Skeletal muscle tissue (tissue), 4 donors: ENCODE data around the gene PPIA. TPM values are rescaled to one million over a fixed set of nuclear protein-coding genes. Genes with fewer than 3 reads are reported as not detected.
A peak's percentile ranks its signal among the peaks of the same experiment; 100 is the strongest.
"Not testable (repeated sequence)": the region's sequence is repeated elsewhere in the genome, so short reads cannot be mapped to it uniquely, and the experiment has no call there.

Experiments
- H3K27ac ChIP-seq: one replicate; pipeline ENCODE4 v1.7.0; 2013; ENCODE audit warnings: mild to moderate bottlenecking, low read depth, low read length, inconsistent platforms
- H3K27me3 ChIP-seq, 3 donors: one replicate each; pipeline ENCODE4 v1.7.0; 2013; ENCODE audit warnings: low read length in 3 of 3; ENCODE audit not compliant: control insufficient read depth in 3 of 3, insufficient read depth in 3 of 3
- H3K36me3 ChIP-seq, 3 donors: one replicate each; pipeline ENCODE4 v1.7.0; 2013; ENCODE audit warnings: low read length in 3 of 3; ENCODE audit not compliant: control insufficient read depth in 3 of 3, insufficient read depth in 3 of 3
- H3K4me1 ChIP-seq, 3 donors: one replicate each; pipeline ENCODE4 v1.7.0; 2013; ENCODE audit warnings: low read length in 3 of 3, mild to moderate bottlenecking in 3 of 3; ENCODE audit not compliant: control insufficient read depth in 3 of 3, insufficient read depth in 3 of 3
- H3K4me3 ChIP-seq, 3 donors: one replicate each; pipeline ENCODE4 v1.7.0; 2013; ENCODE audit warnings: low read length in 3 of 3
- H3K9ac ChIP-seq, 3 donors: one replicate each; pipeline ENCODE4 v1.7.0; 2013; ENCODE audit warnings: low read length in 3 of 3, mild to moderate bottlenecking in 3 of 3, moderate library complexity in 2 of 3, low read depth in 1 of 3
- H3K9me3 ChIP-seq, 3 donors: one replicate each; pipeline ENCODE4 v1.7.0; 2013; ENCODE audit warnings: low read length in 3 of 3; ENCODE audit not compliant: control insufficient read depth in 3 of 3
- total RNA-seq: library from RNA; depleted of rRNA; stranded (reverse); fragments of >200 nt; gene quantifications from one replicate; pipeline ENCODE4 v1.2.3, GENCODE V29; 2014
- donor health status: Osteomylitis.

The PPIA gene
- total RNA-seq, 1 donor from 2014 or later, result 459 TPM

- Histone ChIP-seq H3K27ac (no peak overlapping the region), H3K9ac (no peak overlapping the region), H3K36me3 (peaks cover 0 to 2% (median 2%) of the 10 kb centered on the region in 3 donors), H3K9me3 (no peaks in the 10 kb centered on the region), H3K4me1 (no peaks in the 10 kb centered on the region), H3K4me3 (no peak overlapping the region), H3K27me3 (no peaks in the 10 kb centered on the region)
These were observed 22.8 kb downstream of the PPIA start for GRCh38 chr7:44819292-44819691.

GRCh38 chr7:44823255-44823781 is 26.8 kb downstream of the PPIA start:
- H3K36me3 ChIP-seq, result peaks cover 7 to 16% (median 16%) of the 10 kb centered on the region in 3 donors
- H3K27me3 ChIP-seq, result no peaks in the 10 kb centered on the region
- no peak overlapping the region for H3K4me3 ChIP-seq
- no peaks in the 10 kb centered on the region for H3K9me3 ChIP-seq
- no peaks in the 10 kb centered on the region for H3K4me1 ChIP-seq
- H3K27ac ChIP-seq, result no peak overlapping the region
- H3K9ac ChIP-seq, result no peak overlapping the region

- no peak overlapping the region for H3K27ac ChIP-seq
- no peak overlapping the region for H3K9ac ChIP-seq
- peaks cover 14 to 33% (median 32%) of the 10 kb centered on the region in 3 donors for H3K36me3 ChIP-seq
- H3K4me1 ChIP-seq, result no peaks in the 10 kb centered on the region
- no peaks in the 10 kb centered on the region for H3K9me3 ChIP-seq
- no peaks in the 10 kb centered on the region for H3K27me3 ChIP-seq
- H3K4me3 ChIP-seq, result no peak overlapping the region
These were observed 28.5 kb downstream of the PPIA start for GRCh38 chr7:44824894-44825526.

- H3K27ac ChIP-seq, result no peak overlapping the region
- H3K9me3 ChIP-seq, result no peaks in the 10 kb centered on the region
- no peak overlapping the region for H3K9ac ChIP-seq
- H3K4me3 ChIP-seq, result no peak overlapping the region
- no peaks in the 10 kb centered on the region for H3K4me1 ChIP-seq
- H3K36me3 ChIP-seq, result peaks cover 12 to 49% (median 42%) of the 10 kb centered on the region in 3 donors
- H3K27me3 ChIP-seq, result no peaks in the 10 kb centered on the region
These were observed 31.1 kb downstream of the PPIA start for GRCh38 chr7:44827567-44827966.

GRCh38 chr7:44838751-44839150 is 42.3 kb downstream of the PPIA start:
- H3K27ac ChIP-seq, result no peak overlapping the region
- H3K4me3 ChIP-seq, result no peak overlapping the region
- H3K9ac ChIP-seq, result no peak overlapping the region
- no peaks in the 10 kb centered on the region for H3K9me3 ChIP-seq
- H3K36me3 ChIP-seq, result peaks cover 5 to 29% (median 26%) of the 10 kb centered on the region in 3 donors
- H3K4me1 ChIP-seq, result peaks cover 3 to 4% (median 3%) of the 10 kb centered on the region in 3 donors
- no peaks in the 10 kb centered on the region for H3K27me3 ChIP-seq

- H3K27me3 ChIP-seq, H3K4me3 ChIP-seq, H3K27ac ChIP-seq, H3K9me3 ChIP-seq, H3K9ac ChIP-seq: not testable (repeated sequence)
- H3K36me3 ChIP-seq, result peaks cover 4 to 16% (median 16%) of the 10 kb centered on the region in 3 donors
- H3K4me1 ChIP-seq, result peaks cover 3 to 14% (median 14%) of the 10 kb centered on the region in 3 donors
These were observed 46.2 kb downstream of the PPIA start for GRCh38 chr7:44842675-44843074.

- H3K9me3 ChIP-seq, H3K27ac ChIP-seq, H3K27me3 ChIP-seq, H3K4me3 ChIP-seq, H3K9ac ChIP-seq: not testable (repeated sequence)
- peaks cover 4 to 16% (median 14%) of the 10 kb centered on the region in 3 donors for H3K36me3 ChIP-seq
- peaks cover 3 to 14% (median 14%) of the 10 kb centered on the region in 3 donors for H3K4me1 ChIP-seq
These were observed 47.0 kb downstream of the PPIA start for GRCh38 chr7:44843440-44843839.

- Histone ChIP-seq H3K9ac (peak overlapping the region in 1 of 3 donors; percentile 43), H3K36me3 (peaks cover 2 to 6% (median 4%) of the 10 kb centered on the region in 3 donors), H3K27ac (no peak overlapping the region), H3K9me3 (no peaks in the 10 kb centered on the region), H3K4me1 (peaks cover 8 to 14% (median 14%) of the 10 kb centered on the region in 3 donors), H3K4me3 (no peak overlapping the region), H3K27me3 (no peaks in the 10 kb centered on the region)
These were observed 49.0 kb downstream of the PPIA start for GRCh38 chr7:44845451-44845850.

GRCh38 chr7:44846390-44846789 is 49.9 kb downstream of the PPIA start:
- H3K9me3 ChIP-seq, H3K27me3 ChIP-seq, H3K36me3 ChIP-seq: not testable (repeated sequence)
- Histone ChIP-seq H3K27ac (peak overlapping the region; percentile 89), H3K9ac (peak overlapping the region in 2 of 3 donors; percentile 87 to 91), H3K4me3 (peak overlapping the region in 2 of 3 donors; percentile 81 to 89), H3K4me1 (peaks cover 8 to 14% (median 14%) of the 10 kb centered on the region in 3 donors)

GRCh38 chr7:44846816-44847508 is 50.5 kb downstream of the PPIA start:
- Histone ChIP-seq H3K36me3 (no peaks in the 10 kb centered on the region), H3K9me3 (no peaks in the 10 kb centered on the region), H3K9ac (peak overlapping the region; percentile 87 to 96 (median 91)), H3K4me1 (peaks cover 8 to 14% (median 14%) of the 10 kb centered on the region in 3 donors), H3K4me3 (peak overlapping the region; percentile 81 to 93 (median 89)), H3K27me3 (no peaks in the 10 kb centered on the region), H3K27ac (peak overlapping the region; percentile 89)
